B cell (primary cell): ENCODE results near the gene CRK. TPM values are rescaled to one million over a fixed set of nuclear protein-coding genes. Genes with fewer than 3 reads are reported as not detected.
A peak's percentile ranks its signal among the peaks of the same experiment; 100 is the strongest.

ENCODE experiments used
- ATAC-seq: fragments of 200-7000 bp; cut with Tn5 transposase; one replicate; pipeline ENCODE4 v1.10.0; 2021; ENCODE audit warnings: low read depth, mild to moderate bottlenecking, moderate number of reproducible peaks, moderate library complexity
- CTCF ChIA-PET: fragments of 350-600 bp; sonication (Branson Sonifier 250); formaldehyde crosslinking; loops from one replicate; lab custom pipeline; 2021; ENCODE audit warnings: antibody characterized with exemption, inconsistent platforms; lab: Charles Lee
- POLR2A ChIA-PET: fragments of 350-600 bp; sonication (Branson Sonifier 250); formaldehyde crosslinking; loops from one replicate; lab custom pipeline; 2021; ENCODE audit warnings: antibody characterized with exemption; lab: Charles Lee
- DNase-seq: peaks from one replicate; pipeline ENCODE4 v3.0.0; 2013
- H2AFZ ChIP-seq: 2 replicates; pipeline ENCODE4 v1.6.1; 2012; ENCODE audit warnings: mild to moderate bottlenecking, low read depth, low read length; ENCODE audit not compliant: insufficient read depth, poor library complexity, severe bottlenecking
- H3K27ac ChIP-seq, 2 donors: 1 replicate in 1 of 2; 2 replicates in 1 of 2; pipeline ENCODE4 v1.5.1; 2012 to 2013; ENCODE audit warnings: low read length in 2 of 2, mild to moderate bottlenecking in 2 of 2, moderate library complexity in 1 of 2
- H3K27me3 ChIP-seq, 4 experiments: fragments of 200-600 bp in 1 of 4; sonication (generic) in 1 of 4; replicated peaks in 1 of 4; 1 replicate in 2 of 4; 2 replicates in 2 of 4; pipeline versions ENCODE4 v1.6.1 to v1.7.0; 2013 to 2016; ENCODE audit warnings: low read length in 3 of 4, mild to moderate bottlenecking in 2 of 4, mixed read lengths in 1 of 4, moderate library complexity in 1 of 4; ENCODE audit not compliant: insufficient read depth in 4 of 4, control insufficient read depth in 3 of 4; ENCODE audit errors: control extremely low read depth in 1 of 4
- H3K36me3 ChIP-seq, 2 experiments: replicated peaks in 1 of 2; 1 replicate in 1 of 2; 2 replicates in 1 of 2; pipeline versions ENCODE4 v1.6.1 to v1.7.1; 2013; ENCODE audit warnings: low read length in 1 of 2; ENCODE audit not compliant: insufficient read depth in 2 of 2, control insufficient read depth in 1 of 2; ENCODE audit errors: control extremely low read depth in 1 of 2, extremely low read depth in 1 of 2
- H3K4me1 ChIP-seq, 2 donors: fragments of 200-600 bp in 1 of 2; sonication (generic) in 1 of 2; 1 replicate in 1 of 2; 2 replicates in 1 of 2; pipeline versions ENCODE4 v1.5.1 to v1.6.1; 2013 to 2017; ENCODE audit warnings: low read length in 2 of 2; ENCODE audit not compliant: control insufficient read depth in 2 of 2, insufficient read depth in 2 of 2
- H3K4me2 ChIP-seq: replicated peaks from 2 replicates; pipeline ENCODE3; 2012; ENCODE audit warnings: mild to moderate bottlenecking, low read depth, low read length; ENCODE audit not compliant: poor library complexity, severe bottlenecking
- H3K4me3 ChIP-seq, 5 experiments: fragments of 200-600 bp in 1 of 5; sonication (generic) in 1 of 5; 1 replicate in 3 of 5; 2 replicates in 2 of 5; pipeline versions ENCODE4 v1.5.1 to v1.7.0; 2011 to 2016; ENCODE audit warnings: low read length in 4 of 5, mild to moderate bottlenecking in 4 of 5, low read depth in 2 of 5, control low read depth in 1 of 5, moderate library complexity in 1 of 5; ENCODE audit not compliant: insufficient read depth in 1 of 5; ENCODE audit errors: control extremely low read depth in 1 of 5, extremely low read depth in 1 of 5
- H3K79me2 ChIP-seq: fragments of 200-600 bp; sonication (generic); one replicate; pipeline ENCODE4 v1.6.0; 2016; ENCODE audit warnings: low read length; ENCODE audit not compliant: control insufficient read depth, insufficient read depth
- H3K9ac ChIP-seq: fragments of 200-600 bp; sonication (generic); 2 replicates; pipeline ENCODE4 v1.6.1; 2017; ENCODE audit warnings: mild to moderate bottlenecking, low read length, moderate library complexity
- H3K9me3 ChIP-seq, 3 donors: one replicate each; pipeline versions ENCODE4 v1.6.1 to v1.7.1; 2013; ENCODE audit warnings: low read length in 2 of 3; ENCODE audit not compliant: control insufficient read depth in 2 of 3, insufficient read depth in 1 of 3; ENCODE audit errors: control extremely low read depth in 1 of 3
- H4K20me1 ChIP-seq: 2 replicates; pipeline ENCODE4 v1.6.0; 2012; ENCODE audit warnings: mild to moderate bottlenecking, low read length; ENCODE audit not compliant: insufficient read depth, control insufficient read depth, poor library complexity, severe bottlenecking
- H3K27ac Mint-ChIP-seq: one replicate; pipeline ENCODE4 v1.8.0; 2021; ENCODE audit warnings: mixed read lengths
- H3K27me3 Mint-ChIP-seq: one replicate; pipeline ENCODE4 v1.8.0; 2021; ENCODE audit warnings: mixed read lengths
- H3K4me1 Mint-ChIP-seq: one replicate; pipeline ENCODE4 v1.8.0; 2021; ENCODE audit warnings: mixed read lengths
- H3K4me3 Mint-ChIP-seq: one replicate; pipeline ENCODE4 v1.8.0; 2021; ENCODE audit warnings: mixed read lengths
- H3K9me3 Mint-ChIP-seq: one replicate; pipeline ENCODE4 v1.8.0; 2022; ENCODE audit warnings: mixed read lengths; ENCODE audit not compliant: insufficient read depth
- EZH2 ChIP-seq: IDR thresholded peaks from 2 replicates; pipeline ENCODE4 v1.6.1; 2012; ENCODE audit warnings: borderline replicate concordance, low read depth, mild to moderate bottlenecking, moderate library complexity, low read length; ENCODE audit not compliant: insufficient read depth, poor library complexity, severe bottlenecking
- WGBS: methylation state at CpG from one replicate; pipeline ENCODE4 v1.1.5; 2013; ENCODE audit warnings: missing lambda C conversion rate; ENCODE audit not compliant: insufficient coverage; 5-methylcytosine and 5-hydroxymethylcytosine counted together
- intact Hi-C: fragments of 100-400 bp; cut with micrococcal nuclease; formaldehyde crosslinking; loops from one replicate; pipeline ENCODE4 v1.10.0; 2022
- polyA plus RNA-seq: library from polyadenylated mRNA; depleted of rRNA; stranded (reverse); fragments of >200 nt; gene quantifications from 2 replicates; pipeline ENCODE4 v1.2.3, GENCODE V29; 2012
- total RNA-seq, 2 donors: library from RNA; stranded (reverse); fragments of 120-200 nt in 1 of 2; gene quantifications; 1 replicate in 1 of 2; 2 replicates in 1 of 2; pipeline versions ENCODE4 v1.2.3 to v1.2.4, GENCODE V29; 2013 to 2022
- TF ChIP-seq, protein P1 (sequence below): fragments of 200-600 bp; IDR thresholded peaks from one replicate; pipeline ENCODE4 v1.8.0; 2022; ENCODE audit warnings: antibody characterized with exemption, mild to moderate bottlenecking

Gene CRK
- total and polyA plus RNA-seq, 2 donors (not counting 1 experiment from before 2014, with no cell fraction given), result 8.2 to 36.4 TPM

DNA sequence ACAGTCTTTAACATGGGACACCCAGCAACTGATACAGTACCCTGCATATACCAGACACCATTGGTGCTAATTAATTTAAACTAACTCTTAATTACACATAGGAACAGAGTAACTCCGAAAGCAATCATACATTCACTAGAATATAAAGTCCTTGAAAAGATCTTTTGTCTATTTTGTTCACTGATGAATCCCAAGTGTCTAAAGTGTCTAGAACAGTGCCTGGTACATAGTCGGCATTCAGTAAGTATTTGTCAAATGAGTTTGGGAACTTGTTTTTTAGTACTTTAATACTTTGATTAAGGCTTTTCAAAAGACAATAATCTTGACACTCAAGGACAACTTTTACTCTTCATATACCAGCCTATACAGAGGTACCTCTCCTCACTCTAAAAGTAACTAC, 69.8 kb downstream of the CRK start:
- Histone ChIP-seq H3K9ac (no peak overlapping the region), H3K79me2 (peaks cover 100% of the 10 kb centered on the region), H3K27me3 (no peaks in the 10 kb centered on the region), H3K4me1 (peaks cover 41 to 46% of the 10 kb centered on the region in 2 donors), H3K4me3 (no peak overlapping the region), H2AFZ (no peak overlapping the region), H4K20me1 (peaks cover 97% of the 10 kb centered on the region), H3K36me3 (peaks cover 0 to 17% of the 10 kb centered on the region in 2 experiments), H3K27ac (peak overlapping the region in 1 of 2 donors; percentile 25), H3K4me2 (peak overlapping the region; percentile 2), H3K9me3 (no peaks in the 10 kb centered on the region)
- ChIA-PET POLR2A (no interaction called here), CTCF (no interaction called here)
- Mint-ChIP-seq H3K9me3 (no peaks in the 10 kb centered on the region), H3K27me3 (no peaks in the 10 kb centered on the region), H3K27ac (peak overlapping the region; percentile 59), H3K4me3 (peak overlapping the region; percentile 34), H3K4me1 (peaks cover 57% of the 10 kb centered on the region)
- WGBS, result no CpG with 5 or more reads among the region's 2 CpGs
- ATAC-seq, result no peak
- DNase-seq, result no peak
- no peak for TF ChIP-seq EZH2
- TF ChIP-seq, protein P1, sequence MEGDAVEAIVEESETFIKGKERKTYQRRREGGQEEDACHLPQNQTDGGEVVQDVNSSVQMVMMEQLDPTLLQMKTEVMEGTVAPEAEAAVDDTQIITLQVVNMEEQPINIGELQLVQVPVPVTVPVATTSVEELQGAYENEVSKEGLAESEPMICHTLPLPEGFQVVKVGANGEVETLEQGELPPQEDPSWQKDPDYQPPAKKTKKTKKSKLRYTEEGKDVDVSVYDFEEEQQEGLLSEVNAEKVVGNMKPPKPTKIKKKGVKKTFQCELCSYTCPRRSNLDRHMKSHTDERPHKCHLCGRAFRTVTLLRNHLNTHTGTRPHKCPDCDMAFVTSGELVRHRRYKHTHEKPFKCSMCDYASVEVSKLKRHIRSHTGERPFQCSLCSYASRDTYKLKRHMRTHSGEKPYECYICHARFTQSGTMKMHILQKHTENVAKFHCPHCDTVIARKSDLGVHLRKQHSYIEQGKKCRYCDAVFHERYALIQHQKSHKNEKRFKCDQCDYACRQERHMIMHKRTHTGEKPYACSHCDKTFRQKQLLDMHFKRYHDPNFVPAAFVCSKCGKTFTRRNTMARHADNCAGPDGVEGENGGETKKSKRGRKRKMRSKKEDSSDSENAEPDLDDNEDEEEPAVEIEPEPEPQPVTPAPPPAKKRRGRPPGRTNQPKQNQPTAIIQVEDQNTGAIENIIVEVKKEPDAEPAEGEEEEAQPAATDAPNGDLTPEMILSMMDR, result no peak
- intact Hi-C loops, result no loop called here

DNA sequence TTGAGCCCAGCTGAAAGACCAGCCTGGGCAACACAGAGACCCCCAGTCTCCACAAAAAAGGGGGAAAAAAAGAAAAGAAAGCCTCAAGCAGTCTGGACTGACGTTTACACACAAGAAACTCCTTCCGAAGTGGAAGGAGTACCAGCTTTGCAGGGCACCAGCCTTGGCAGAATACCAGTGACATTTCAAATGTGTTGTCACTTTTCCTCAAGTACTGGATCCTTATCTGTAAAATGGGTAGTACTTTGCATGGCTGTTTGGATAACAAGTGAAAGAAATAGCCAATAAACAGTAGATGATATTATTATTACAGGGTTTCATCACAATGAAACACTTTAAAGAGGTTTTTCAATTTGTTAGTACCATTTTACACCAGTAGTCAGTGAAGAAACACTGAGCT, 70.2 kb downstream of the CRK start:
- no peaks in the 10 kb centered on the region for H3K9me3 Mint-ChIP-seq
- TF ChIP-seq EZH2, result no peak
- TF ChIP-seq, protein P1, result no peak
- H3K27ac ChIP-seq, result peak overlapping the region; percentile 2 to 25
- ChIA-PET CTCF (interaction anchor here (2.1 kb wide), 1 partner anchor 21 kb away, joined by 6 read pairs; no protein-coding TSS in a partner anchor), POLR2A (no interaction called here)
- peak overlapping the region; percentile 2 for H3K4me2 ChIP-seq
- peaks cover 97% of the 10 kb centered on the region for H4K20me1 ChIP-seq
- DNase-seq (no peak), ATAC-seq (no peak)
- peaks cover 39 to 46% of the 10 kb centered on the region in 2 donors for H3K4me1 ChIP-seq
- H3K27me3 Mint-ChIP-seq, result no peaks in the 10 kb centered on the region
- H3K9ac ChIP-seq, result no peak overlapping the region
- H2AFZ ChIP-seq, result no peak overlapping the region
- no CpG with 5 or more reads among the region's 2 CpGs for WGBS
- H3K36me3 ChIP-seq, result peaks cover 0 to 17% of the 10 kb centered on the region in 2 experiments
- H3K27me3 ChIP-seq, result no peaks in the 10 kb centered on the region
- H3K9me3 ChIP-seq, result no peaks in the 10 kb centered on the region
- intact Hi-C loops, result no loop called here
- H3K4me3 Mint-ChIP-seq, result no peak overlapping the region
- peaks cover 100% of the 10 kb centered on the region for H3K79me2 ChIP-seq
- H3K27ac Mint-ChIP-seq, result no peak overlapping the region
- peaks cover 54% of the 10 kb centered on the region for H3K4me1 Mint-ChIP-seq
- H3K4me3 ChIP-seq, result no peak overlapping the region
